Spleen (tissue), 11 donors: ENCODE measurements around the gene CEP162. TPM values are rescaled to one million over a fixed set of nuclear protein-coding genes. Genes with fewer than 3 reads are reported as not detected.
"Not testable (repeated sequence)": the region's sequence is repeated elsewhere in the genome, so short reads cannot be mapped to it uniquely, and the experiment has no call there.

ENCODE experiments used
- DNase-seq: peaks from one replicate; pipeline ENCODE4 v3.0.0-alpha.2; 2020
- H3K27ac ChIP-seq, 8 donors: fragments of 200-600 bp; sonication (generic) in 7 of 8; 1 replicate in 4 of 8; 2 replicates in 4 of 8; pipeline versions ENCODE4 v1.5.0 to v1.8.0; 2016 to 2021; ENCODE audit warnings: inconsistent platforms in 4 of 8, mild to moderate bottlenecking in 4 of 8, moderate library complexity in 1 of 8
- H3K27me3 ChIP-seq, 7 donors: fragments of 200-600 bp; sonication (generic) in 6 of 7; replicated peaks in 1 of 7; 1 replicate in 4 of 7; 2 replicates in 3 of 7; pipeline versions ENCODE4 v1.5.0 to v1.8.0; 2016 to 2021; ENCODE audit warnings: inconsistent platforms in 3 of 7, mild to moderate bottlenecking in 1 of 7
- H3K36me3 ChIP-seq, 6 donors: fragments of 200-600 bp; sonication (generic) in 5 of 6; 1 replicate in 4 of 6; 2 replicates in 2 of 6; pipeline versions ENCODE4 v1.5.0 to v1.8.0; 2016 to 2021; ENCODE audit warnings: inconsistent platforms in 2 of 6
- H3K4me1 ChIP-seq, 6 donors: fragments of 200-600 bp; sonication (generic) in 5 of 6; 1 replicate in 3 of 6; 2 replicates in 3 of 6; pipeline versions ENCODE4 v1.5.0 to v1.8.0; 2016 to 2021; ENCODE audit warnings: inconsistent platforms in 3 of 6
- H3K4me3 ChIP-seq, 8 donors: fragments of 200-600 bp; sonication (generic) in 7 of 8; 1 replicate in 4 of 8; 2 replicates in 4 of 8; pipeline versions ENCODE4 v1.5.0 to v1.8.0; 2016 to 2021; ENCODE audit warnings: inconsistent platforms in 4 of 8, mild to moderate bottlenecking in 4 of 8, moderate library complexity in 2 of 8
- H3K9me3 ChIP-seq, 8 donors: fragments of 200-600 bp; sonication (generic) in 7 of 8; 1 replicate in 4 of 8; 2 replicates in 4 of 8; pipeline versions ENCODE4 v1.5.0 to v1.8.0; 2016 to 2021; ENCODE audit warnings: inconsistent platforms in 4 of 8
- CTCF ChIP-seq, 11 experiments: fragments of 200-600 bp in 7 of 11; fragments of 450-650 bp in 4 of 11; sonication (generic) in 4 of 11; IDR thresholded peaks in 8 of 11; conservative IDR thresholded peaks in 3 of 11; 1 replicate in 7 of 11; 2 replicates in 4 of 11; pipeline versions ENCODE4 v1.4.0 to v1.8.0; 2016 to 2021; ENCODE audit warnings: antibody characterized with exemption in 11 of 11, inconsistent platforms in 4 of 11, mild to moderate bottlenecking in 1 of 11
- POLR2A ChIP-seq, 3 donors: fragments of 450-650 bp; IDR thresholded peaks; one replicate each; pipeline ENCODE4 v1.5.1; 2017; ENCODE audit warnings: antibody characterized with exemption in 3 of 3, mild to moderate bottlenecking in 1 of 3
- POLR2AphosphoS5 ChIP-seq, 3 donors: sonication (generic); formaldehyde crosslinking; IDR thresholded peaks; one replicate each; pipeline ENCODE4 v1.5.1; 2017; ENCODE audit warnings: antibody characterized with exemption in 3 of 3
- WGBS, 5 donors: extraction: QIAGEN DNeasy Blood & Tissue Kit in 3 of 5; methylation state at CpG; one replicate each; pipeline versions ENCODE4 v1.1.5 to v1.1.7; 2013 to 2018; 5-methylcytosine and 5-hydroxymethylcytosine counted together
- intact Hi-C: fragments of 100-400 bp; cut with DNase I; formaldehyde crosslinking; loops from one replicate; pipeline ENCODE4 v1.15.0; 2023; ENCODE audit warnings: low total_unique reads
- polyA plus RNA-seq, 3 donors: library from polyadenylated mRNA; stranded (reverse); fragments of 200-250 nt; gene quantifications; one replicate each; pipeline ENCODE4 v1.2.1, GENCODE V29; 2013
- total RNA-seq, 7 donors: library from RNA; depleted of rRNA in 3 of 7; stranded (reverse); fragments of >200 nt in 3 of 7; fragmentation: NEBNext Ultra II Directional in 4 of 7; extraction: Animal tissue kit (Norgen Biotek cat#: 25700) in 4 of 7; gene quantifications; one replicate each; pipeline versions ENCODE4 v1.1.0 to v1.2.1, GENCODE V29; 2016 to 2021
- donor health status: healthy with polysubstance abuse.
- donor health status: DM: no; HTN: no; CAD: no; lungs with moderate emphysema.
- donor health status: DM: no; HTN: no; CAD: no.
- donor health status: Bipolar disorder and iron deficiency.
- donor health status: healthy.
- donor health status: DM: no; HTN: no; CAD: no.
- donor health status: DM: yes; HTN: yes; CAD: no.

Gene CEP162
- total and polyA plus RNA-seq, 10 donors: 5.1 to 22.8 (median 10.3) TPM

- no peak overlapping the region for H3K4me3 ChIP-seq
- no peak for DNase-seq
- TF ChIP-seq POLR2A (IDR thresholded peaks at IDR 0.05): no peak
- no peak for TF ChIP-seq POLR2AphosphoS5 (IDR thresholded peaks at IDR 0.05)
- no peak for TF ChIP-seq CTCF (IDR thresholded peaks at IDR 0.05 in 8 of 11, conservative IDR thresholded peaks at IDR 0.05 in 3 of 11)
- H3K27me3 ChIP-seq: peaks cover 0 to 7% (median 0%) of the 10 kb centered on the region in 7 donors
- no peaks in the 10 kb centered on the region for H3K4me1 ChIP-seq
- no peak overlapping the region for H3K27ac ChIP-seq
- 54 to 82% (median 70%) methylated on average over 3 of the region's 3 CpGs for WGBS, 5 donors
- H3K9me3 ChIP-seq: no peaks in the 10 kb centered on the region
- no peaks in the 10 kb centered on the region for H3K36me3 ChIP-seq
- intact Hi-C loops: no loop called here
Observed at GRCh38 chr6:84249724-84250123, 22.3 kb upstream of the CEP162 start.

GRCh38 chr6:84244416-84245081 is 17.1 kb upstream of the CEP162 start:
- 92 to 94% (median 93%) methylated on average over 5 to 51 of the region's 51 CpGs; no CpG with 5 or more reads in 1 of the 5 donors for WGBS, 5 donors

GRCh38 chr6:84243240-84243639 is 15.8 kb upstream of the CEP162 start:
- Histone ChIP-seq H3K27ac (no peak overlapping the region), H3K4me1 (no peaks in the 10 kb centered on the region), H3K9me3 (no peaks in the 10 kb centered on the region), H3K4me3 (no peak overlapping the region), H3K36me3 (no peaks in the 10 kb centered on the region), H3K27me3 (no peaks in the 10 kb centered on the region)
- intact Hi-C loops: no loop called here
- WGBS, 5 donors: 92 to 95% (median 93%) methylated on average over 1 of the region's 1 CpG
- DNase-seq: no peak
- no peak for TF ChIP-seq CTCF (IDR thresholded peaks at IDR 0.05 in 8 of 11, conservative IDR thresholded peaks at IDR 0.05 in 3 of 11)
- no peak for TF ChIP-seq POLR2AphosphoS5 (IDR thresholded peaks at IDR 0.05)
- no peak for TF ChIP-seq POLR2A (IDR thresholded peaks at IDR 0.05)

More at GRCh38 chr6:84244416-84245081, 17.1 kb upstream of the CEP162 start:
- H3K4me3 ChIP-seq, H3K36me3 ChIP-seq, H3K27ac ChIP-seq, H3K9me3 ChIP-seq, intact Hi-C loops, H3K4me1 ChIP-seq, H3K27me3 ChIP-seq, DNase-seq: not testable (repeated sequence)

- no peak overlapping the region for H3K4me3 ChIP-seq
- DNase-seq: no peak
- TF ChIP-seq POLR2A (IDR thresholded peaks at IDR 0.05): no peak
- no peak for TF ChIP-seq CTCF (IDR thresholded peaks at IDR 0.05 in 8 of 11, conservative IDR thresholded peaks at IDR 0.05 in 3 of 11)
- TF ChIP-seq POLR2AphosphoS5 (IDR thresholded peaks at IDR 0.05): no peak
- H3K9me3 ChIP-seq: no peaks in the 10 kb centered on the region
- intact Hi-C loops: no loop called here
- no peaks in the 10 kb centered on the region for H3K27me3 ChIP-seq
- H3K27ac ChIP-seq: no peak overlapping the region
- H3K4me1 ChIP-seq: no peaks in the 10 kb centered on the region
- no peaks in the 10 kb centered on the region for H3K36me3 ChIP-seq
Observed at GRCh38 chr6:84242265-84242664, 14.8 kb upstream of the CEP162 start.
